T-cell (primary cell): ENCODE measurements around the gene GASK1A. TPM values are rescaled to one million over a fixed set of nuclear protein-coding genes. Genes with fewer than 3 reads are reported as not detected.

Source experiments
- ATAC-seq, 4 experiments: fragments of 200-7000 bp in 3 of 4; fragments of 150-1000 bp in 1 of 4; cut with Tn5 transposase; replicated peaks in 1 of 4; 1 replicate in 3 of 4; 2 replicates in 1 of 4; pipeline ENCODE4 v1.10.0; 2021; ENCODE audit warnings: moderate library complexity in 3 of 4, mild to moderate bottlenecking in 2 of 4, moderate number of reproducible peaks in 1 of 4
- CTCF ChIA-PET, 2 donors: fragments of 300-600 bp; sonication (Branson Sonifier 250); formaldehyde crosslinking; loops; one replicate each; lab custom pipeline; 2022; ENCODE audit warnings: antibody characterized with exemption in 2 of 2; lab: Charles Lee
- POLR2A ChIA-PET, 2 donors: fragments of 300-600 bp; sonication (Branson Sonifier 250); formaldehyde crosslinking; loops; one replicate each; lab custom pipeline; 2022; ENCODE audit warnings: antibody characterized with exemption in 2 of 2; lab: Charles Lee
- DNase-seq, 35 experiments: peaks; one replicate each; pipeline versions ENCODE4 v3.0.0 to v3.0.0-alpha.2; 2013 to 2023
- H3K27ac ChIP-seq: one replicate; pipeline ENCODE4 v1.5.1; 2013; ENCODE audit warnings: low read length
- H3K27me3 ChIP-seq, 2 experiments: replicated peaks in 1 of 2; 1 replicate in 1 of 2; 2 replicates in 1 of 2; pipeline versions ENCODE4 v1.6.1 to v1.7.0; 2013; ENCODE audit warnings: low read length in 1 of 2, mixed read lengths in 1 of 2; ENCODE audit not compliant: control insufficient read depth in 2 of 2, insufficient read depth in 2 of 2; ENCODE audit errors: extremely low read depth in 1 of 2
- H3K36me3 ChIP-seq, 2 donors: 1 replicate in 1 of 2; 2 replicates in 1 of 2; pipeline versions ENCODE4 v1.6.1 to v1.7.0; 2013; ENCODE audit warnings: low read length in 1 of 2; ENCODE audit not compliant: control insufficient read depth in 2 of 2, insufficient read depth in 1 of 2; ENCODE audit errors: extremely low read depth in 1 of 2
- H3K4me1 ChIP-seq, 2 experiments: 1 replicate in 1 of 2; 2 replicates in 1 of 2; pipeline versions ENCODE4 v1.6.1 to v1.7.0; 2013; ENCODE audit warnings: low read length in 2 of 2, mixed read lengths in 1 of 2; ENCODE audit not compliant: insufficient read depth in 2 of 2, control insufficient read depth in 1 of 2; ENCODE audit errors: extremely low read depth in 1 of 2
- H3K4me3 ChIP-seq, 2 donors: 1 replicate in 1 of 2; 2 replicates in 1 of 2; pipeline versions ENCODE4 v1.5.1 to v1.7.0; 2013; ENCODE audit warnings: mild to moderate bottlenecking in 2 of 2, low read length in 1 of 2, moderate library complexity in 1 of 2; ENCODE audit not compliant: control insufficient read depth in 1 of 2; ENCODE audit errors: extremely low read depth in 1 of 2
- H3K9me3 ChIP-seq: 2 replicates; pipeline ENCODE4 v1.7.0; 2013
- H3K27ac Mint-ChIP-seq, 2 donors: one replicate each; pipeline ENCODE4 v1.8.0; 2020 to 2021; ENCODE audit warnings: mild to moderate bottlenecking in 2 of 2, mixed read lengths in 2 of 2
- H3K27me3 Mint-ChIP-seq, 2 donors: one replicate each; pipeline ENCODE4 v1.8.0; 2021 to 2022; ENCODE audit warnings: mixed read lengths in 2 of 2
- H3K36me3 Mint-ChIP-seq: one replicate; pipeline ENCODE4 v1.8.0; 2021; ENCODE audit warnings: mixed read lengths
- H3K4me1 Mint-ChIP-seq, 3 donors: one replicate each; pipeline ENCODE4 v1.8.0; 2020 to 2022; ENCODE audit warnings: mixed read lengths in 3 of 3, mild to moderate bottlenecking in 1 of 3
- H3K4me3 Mint-ChIP-seq, 3 donors: one replicate each; pipeline ENCODE4 v1.8.0; 2020 to 2022; ENCODE audit warnings: mild to moderate bottlenecking in 3 of 3, mixed read lengths in 3 of 3, moderate library complexity in 3 of 3
- H3K9me3 Mint-ChIP-seq, 3 donors: one replicate each; pipeline ENCODE4 v1.8.0; 2020 to 2022; ENCODE audit warnings: mixed read lengths in 3 of 3
- WGBS: methylation state at CpG from one replicate; pipeline ENCODE4 v1.1.5; 2013; ENCODE audit warnings: missing lambda C conversion rate; ENCODE audit not compliant: insufficient coverage; 5-methylcytosine and 5-hydroxymethylcytosine counted together
- total RNA-seq, 35 experiments: library from RNA in 6 of 35; stranded (reverse) in 6 of 35; fragments of 120-200 nt in 1 of 35; gene quantifications; one replicate each; pipeline versions ENCODE4 v1.2.1 to v1.2.4 and lab custom pipeline; 2013 to 2026

GASK1A gene
- total RNA-seq, 5 donors from 2014 or later (not counting 1 experiment from before 2014, with no cell fraction given) = 0.10 to 0.49 (median 0.17) TPM; not detected in 1

DNA sequence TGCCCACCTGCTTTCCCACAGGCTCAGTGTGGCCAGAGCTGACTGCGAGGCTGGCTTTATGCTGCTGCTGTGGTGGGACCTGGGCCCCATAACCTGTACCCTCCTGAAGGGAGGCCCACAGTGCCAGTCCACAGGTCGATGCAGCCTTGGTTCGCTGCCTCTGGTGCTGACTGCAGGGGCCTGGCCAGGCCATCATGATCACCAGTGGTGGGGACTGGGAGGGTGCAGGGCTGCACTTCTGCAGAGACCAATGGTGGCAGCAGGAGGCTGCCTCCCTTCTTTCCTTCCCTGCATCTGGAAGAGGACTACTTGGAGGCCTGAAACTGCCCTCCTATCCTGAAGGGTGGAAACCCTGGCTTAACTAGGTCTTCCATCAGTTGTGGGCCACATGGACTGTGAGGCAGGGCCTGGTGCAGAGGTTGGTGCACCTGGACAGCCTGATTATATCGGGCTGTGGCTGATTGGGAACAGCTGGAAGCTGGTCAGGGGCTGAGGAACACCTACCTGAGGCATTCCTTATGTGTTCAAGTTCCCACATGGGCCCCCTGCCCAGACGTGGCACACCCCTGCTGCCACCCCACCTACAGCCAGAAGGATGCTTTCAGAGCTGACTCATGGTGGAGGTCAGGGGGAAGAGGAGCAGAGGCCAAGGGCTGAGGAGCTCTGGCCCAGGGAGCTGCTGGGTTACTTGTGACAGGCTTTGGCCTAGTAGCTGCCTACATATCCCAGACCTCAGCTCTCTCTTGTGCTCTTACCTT lies 97.0 kb downstream of the GASK1A start:
- Mint-ChIP-seq H3K36me3 (peaks cover 36% of the 10 kb centered on the region), H3K4me1 (peaks cover 0 to 4% (median 3%) of the 10 kb centered on the region in 3 donors), H3K4me3 (no peak overlapping the region), H3K27ac (no peak overlapping the region), H3K9me3 (no peaks in the 10 kb centered on the region), H3K27me3 (no peaks in the 10 kb centered on the region)
- DNase-seq = no peak
- H3K36me3 ChIP-seq = peaks cover 7 to 19% of the 10 kb centered on the region in 2 donors
- no peak overlapping the region for H3K27ac ChIP-seq
- no peaks in the 10 kb centered on the region for H3K9me3 ChIP-seq
- H3K4me3 ChIP-seq = no peak overlapping the region
- POLR2A ChIA-PET = no interaction called here
- ATAC-seq = no peak
- peaks cover 0 to 10% of the 10 kb centered on the region in 2 experiments for H3K27me3 ChIP-seq
- H3K4me1 ChIP-seq = no peaks in the 10 kb centered on the region
- CTCF ChIA-PET = no interaction called here
- 75% methylated on average over 4 of the region's 5 CpGs for whole genome bisulfite sequencing

DNA sequence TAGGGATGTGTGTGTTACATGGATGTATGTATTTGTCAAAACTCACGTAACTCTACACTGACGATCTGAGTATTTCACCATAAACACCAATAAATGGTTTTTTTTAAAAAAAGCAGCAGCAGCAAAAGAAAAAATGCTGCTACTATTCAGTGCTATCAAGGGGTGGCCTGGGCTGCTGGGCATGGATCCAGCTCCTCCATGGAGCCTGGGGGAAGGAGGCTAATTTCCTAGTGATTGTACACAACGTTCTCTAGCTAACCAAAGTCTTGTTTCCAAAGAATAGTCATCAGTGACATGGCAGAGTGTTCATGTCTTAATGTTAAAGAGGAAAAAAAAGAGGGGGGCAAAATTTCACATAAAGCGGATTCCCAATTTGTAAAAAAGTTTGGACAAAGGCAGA lies 97.7 kb downstream of the GASK1A start:
- DNase-seq (no peak), ATAC-seq (no peak)
- peaks cover 0 to 10% of the 10 kb centered on the region in 2 experiments for H3K27me3 ChIP-seq
- H3K4me1 ChIP-seq = no peaks in the 10 kb centered on the region
- POLR2A ChIA-PET = no interaction called here
- Mint-ChIP-seq H3K9me3 (no peaks in the 10 kb centered on the region), H3K27me3 (no peaks in the 10 kb centered on the region), H3K36me3 (peaks cover 43% of the 10 kb centered on the region), H3K27ac (no peak overlapping the region), H3K4me3 (no peak overlapping the region), H3K4me1 (peaks cover 0 to 4% (median 3%) of the 10 kb centered on the region in 3 donors)
- CTCF ChIA-PET = no interaction called here
- no peak overlapping the region for H3K4me3 ChIP-seq
- no peaks in the 10 kb centered on the region for H3K9me3 ChIP-seq
- no peak overlapping the region for H3K27ac ChIP-seq
- H3K36me3 ChIP-seq = peaks cover 7 to 24% of the 10 kb centered on the region in 2 donors
- no CpG with 5 or more reads among the region's 4 CpGs for WGBS

DNA sequence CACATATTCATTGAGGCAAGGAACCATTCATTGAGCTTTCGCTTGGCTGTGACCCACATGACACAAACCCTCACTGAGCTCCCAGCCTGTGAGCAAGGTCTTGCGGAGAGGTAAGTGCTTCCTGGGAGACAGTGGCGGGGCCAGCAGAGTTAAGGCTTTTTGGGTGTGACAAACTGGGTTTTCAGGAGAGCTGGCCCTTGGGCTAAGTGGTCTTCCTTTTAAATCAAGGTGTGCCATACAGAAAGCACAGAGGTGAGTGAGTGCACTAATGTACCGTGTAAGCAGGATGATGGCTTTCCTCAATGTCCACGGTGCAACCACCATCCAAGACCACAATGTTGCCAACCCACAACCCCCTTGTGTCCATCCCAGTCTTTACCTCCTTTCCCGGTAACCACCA lies 98.2 kb downstream of the GASK1A start:
- no peak overlapping the region for H3K27ac ChIP-seq
- Mint-ChIP-seq H3K4me3 (no peak overlapping the region), H3K9me3 (no peaks in the 10 kb centered on the region), H3K4me1 (peaks cover 0 to 4% (median 3%) of the 10 kb centered on the region in 3 donors), H3K36me3 (peaks cover 46% of the 10 kb centered on the region), H3K27ac (no peak overlapping the region), H3K27me3 (no peaks in the 10 kb centered on the region)
- POLR2A ChIA-PET = no interaction called here
- ATAC-seq (no peak), DNase-seq (no peak)
- CTCF ChIA-PET = no interaction called here
- 100% methylated on average over 1 of the region's 6 CpGs for WGBS
- H3K36me3 ChIP-seq = peaks cover 7 to 24% of the 10 kb centered on the region in 2 donors
- H3K4me1 ChIP-seq = no peaks in the 10 kb centered on the region
- no peaks in the 10 kb centered on the region for H3K9me3 ChIP-seq
- H3K27me3 ChIP-seq = peaks cover 0 to 9% of the 10 kb centered on the region in 2 experiments
- H3K4me3 ChIP-seq = no peak overlapping the region

DNA sequence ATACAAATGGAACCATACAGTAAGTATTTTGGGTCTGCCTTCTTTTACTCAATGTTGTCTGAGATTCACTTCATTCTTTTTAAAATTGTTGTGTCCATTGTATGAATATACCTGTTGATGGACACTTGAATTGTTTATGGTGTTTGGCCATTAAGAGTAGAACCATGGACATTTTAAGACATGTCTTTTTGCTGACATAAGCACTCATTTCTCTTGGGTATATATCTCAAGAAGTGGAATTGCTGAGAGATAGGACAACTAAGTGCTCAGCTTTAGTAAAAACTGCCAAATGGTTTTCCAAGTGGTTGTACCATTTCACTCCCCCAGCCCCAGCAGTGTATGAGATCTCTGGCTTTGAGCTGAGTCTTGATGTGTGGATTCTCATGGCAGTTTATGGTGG lies 98.6 kb downstream of the GASK1A start:
- no peak overlapping the region for H3K4me3 Mint-ChIP-seq
- Histone ChIP-seq H3K27me3 (peaks cover 0 to 4% of the 10 kb centered on the region in 2 experiments), H3K4me3 (no peak overlapping the region), H3K4me1 (no peaks in the 10 kb centered on the region), H3K27ac (no peak overlapping the region), H3K36me3 (peaks cover 7 to 24% of the 10 kb centered on the region in 2 donors), H3K9me3 (no peaks in the 10 kb centered on the region)
- DNase-seq = no peak
- ATAC-seq = no peak
- ChIA-PET CTCF (no interaction called here), POLR2A (no interaction called here)
- H3K36me3 Mint-ChIP-seq = peaks cover 50% of the 10 kb centered on the region
- H3K9me3 Mint-ChIP-seq = peaks cover 0 to 4% (median 3%) of the 10 kb centered on the region in 3 donors
- H3K27me3 Mint-ChIP-seq = no peaks in the 10 kb centered on the region
- H3K4me1 Mint-ChIP-seq = peaks cover 0 to 4% (median 3%) of the 10 kb centered on the region in 3 donors
- H3K27ac Mint-ChIP-seq = no peak overlapping the region

DNA sequence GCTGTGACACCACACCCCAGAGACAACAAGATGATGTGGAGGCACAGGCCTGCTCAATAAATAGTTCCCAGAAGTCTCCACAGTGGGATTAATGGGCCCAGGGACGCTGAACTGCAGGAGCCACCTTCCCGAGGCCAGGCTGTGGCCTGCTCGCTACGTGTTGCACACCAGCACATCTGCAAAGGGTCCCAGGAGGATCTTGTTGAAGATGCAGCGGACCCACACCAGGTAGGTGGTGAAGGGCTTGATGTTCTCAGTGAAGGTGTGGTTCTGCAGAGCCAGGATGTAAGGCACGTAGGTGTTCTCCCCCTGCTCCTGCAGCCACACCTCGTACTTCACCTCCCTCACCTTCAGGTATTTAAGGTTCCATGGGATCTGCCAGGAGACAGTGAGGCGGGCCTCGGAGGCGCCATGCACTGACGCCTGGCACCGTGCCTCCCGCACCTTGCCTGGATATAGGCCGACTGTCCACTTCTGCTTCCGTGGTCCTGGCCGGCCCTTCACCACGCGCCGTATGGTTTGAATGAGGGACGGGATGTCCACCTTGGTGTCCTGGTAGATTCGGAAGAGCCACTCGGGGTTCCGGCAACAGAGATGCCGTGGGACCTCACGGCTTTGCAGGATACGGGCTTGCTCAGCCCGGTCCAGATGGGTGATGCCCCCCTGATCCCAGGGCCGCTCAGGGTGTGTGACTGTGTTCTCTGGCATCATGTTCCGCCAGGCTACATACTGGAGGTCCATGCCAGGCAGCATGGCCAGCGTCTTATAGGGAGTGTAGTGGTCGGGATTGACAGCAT lies 100.6 kb downstream of the GASK1A start:
- H3K36me3 ChIP-seq = peaks cover 7 to 24% of the 10 kb centered on the region in 2 donors
- 94% methylated on average over 29 of the region's 31 CpGs for WGBS
- POLR2A ChIA-PET = no interaction called here
- no peaks in the 10 kb centered on the region for H3K4me1 ChIP-seq
- Mint-ChIP-seq H3K4me3 (no peak overlapping the region), H3K4me1 (peaks cover 0 to 4% (median 0%) of the 10 kb centered on the region in 3 donors), H3K27me3 (no peaks in the 10 kb centered on the region), H3K9me3 (peaks cover 0 to 19% (median 3%) of the 10 kb centered on the region in 3 donors), H3K36me3 (peaks cover 68% of the 10 kb centered on the region), H3K27ac (no peak overlapping the region)
- H3K9me3 ChIP-seq = no peaks in the 10 kb centered on the region
- no peak for ATAC-seq
- no peak for DNase-seq
- H3K27me3 ChIP-seq = no peaks in the 10 kb centered on the region
- no peak overlapping the region for H3K4me3 ChIP-seq
- no peak overlapping the region for H3K27ac ChIP-seq
- CTCF ChIA-PET = no interaction called here

DNA sequence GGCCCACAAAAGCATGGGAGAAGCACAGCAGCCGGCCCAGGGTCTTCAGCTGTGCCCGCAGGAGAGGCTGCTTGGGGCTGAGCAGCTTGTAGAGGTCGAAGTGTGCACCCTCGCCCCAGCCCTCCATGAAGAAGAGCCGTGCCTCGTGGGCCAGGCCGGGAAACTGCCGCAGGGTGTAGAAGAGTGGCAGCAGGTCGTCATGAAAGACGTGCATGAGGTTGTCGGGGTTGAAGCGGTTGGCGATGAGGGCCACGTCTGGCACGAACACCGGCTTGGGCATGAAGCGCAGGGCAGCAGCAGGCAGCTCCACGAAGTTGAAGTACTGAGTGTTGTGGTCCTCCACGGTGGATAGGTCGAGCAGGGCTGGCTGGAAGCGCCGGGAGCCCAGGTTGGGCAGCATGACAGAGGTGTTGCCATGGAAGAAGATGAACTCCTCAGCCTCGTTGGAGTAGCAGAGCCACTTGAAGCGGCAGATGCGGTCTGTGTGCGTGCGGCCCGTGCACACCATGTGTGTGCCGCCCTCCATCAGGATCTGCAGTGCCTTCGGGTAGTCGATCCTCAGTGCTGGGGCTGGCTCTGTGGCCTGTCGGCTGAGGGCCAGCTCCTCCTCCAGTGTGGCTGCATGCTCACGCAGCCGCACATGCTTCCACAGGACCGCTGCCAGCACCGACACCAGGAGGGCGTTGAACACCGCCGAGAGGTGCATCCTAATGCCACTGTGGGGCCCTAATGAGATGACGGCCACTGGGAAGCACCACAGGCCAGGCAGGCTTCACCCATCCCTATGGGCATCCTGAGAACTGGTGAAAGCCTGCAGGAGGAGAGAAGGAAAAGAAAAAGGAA lies 101.8 kb downstream of the GASK1A start:
- ChIA-PET CTCF (no interaction called here), POLR2A (no interaction called here)
- 98% methylated on average over 37 of the region's 40 CpGs for WGBS
- DNase-seq = no peak
- no peak for ATAC-seq
- no peak overlapping the region for H3K27ac Mint-ChIP-seq
- Histone ChIP-seq H3K36me3 (peaks cover 7 to 24% of the 10 kb centered on the region in 2 donors), H3K27ac (no peak overlapping the region), H3K4me3 (no peak overlapping the region), H3K4me1 (no peaks in the 10 kb centered on the region), H3K9me3 (no peaks in the 10 kb centered on the region), H3K27me3 (no peaks in the 10 kb centered on the region)
- H3K27me3 Mint-ChIP-seq = no peaks in the 10 kb centered on the region
- H3K4me3 Mint-ChIP-seq = no peak overlapping the region
- H3K36me3 Mint-ChIP-seq = peaks cover 78% of the 10 kb centered on the region
- peaks cover 0 to 19% (median 3%) of the 10 kb centered on the region in 3 donors for H3K9me3 Mint-ChIP-seq
- peaks cover 0 to 4% (median 0%) of the 10 kb centered on the region in 3 donors for H3K4me1 Mint-ChIP-seq
